Cerebellar nuclear complex (tissue), 1 donor: Measurements from ENCODE around the gene IER5L.
A peak's percentile ranks its signal among the peaks of the same experiment; 100 is the strongest.
"Not testable (repeated sequence)": the region's sequence is repeated elsewhere in the genome, so short reads cannot be mapped to it uniquely, and the experiment has no call there.

Experiments used
- DNase-seq, 2 experiments: peaks; one replicate each; lab custom pipeline; 2025; lab: John Stamatoyannopoulos, UW

The IER5L gene

DNA sequence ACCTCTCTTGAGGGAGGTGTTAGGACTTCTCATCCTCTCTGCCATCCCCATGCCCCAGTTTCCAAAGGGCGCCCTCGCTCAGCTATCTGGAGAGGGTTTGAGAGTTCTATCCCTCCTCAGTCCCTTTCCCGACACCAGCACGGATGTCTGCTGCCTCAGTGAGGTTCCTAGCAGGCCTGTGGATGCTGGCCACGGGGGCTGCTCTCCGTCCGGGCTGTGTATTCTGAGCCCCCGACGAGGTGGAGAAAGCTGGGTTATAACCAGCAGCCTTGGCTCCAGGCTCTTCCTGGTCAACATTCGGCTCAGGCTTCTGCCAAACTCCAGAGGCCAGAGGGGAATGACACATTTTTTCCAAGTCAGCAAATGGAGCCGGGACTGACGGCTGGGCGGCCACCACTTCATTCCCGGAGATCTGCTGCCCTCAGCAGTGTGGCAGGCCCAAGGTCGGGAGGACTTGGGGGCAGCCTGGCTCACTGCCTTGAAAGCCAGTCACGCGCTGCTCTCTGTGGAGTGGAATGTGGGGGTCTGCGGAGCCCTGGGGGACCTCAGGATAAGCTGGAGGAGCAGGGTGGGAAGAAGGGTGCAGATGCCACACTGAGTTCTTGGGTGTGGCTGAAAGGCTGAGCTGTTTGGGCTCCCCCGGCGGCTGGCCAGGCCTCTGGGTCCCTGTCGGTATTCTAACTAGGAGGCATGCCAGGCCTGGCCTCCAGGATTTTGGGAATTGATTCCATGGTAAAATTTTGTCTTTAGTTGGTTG is 39.4 kb downstream of the IER5L start:
- DNase-seq = no peak

DNA sequence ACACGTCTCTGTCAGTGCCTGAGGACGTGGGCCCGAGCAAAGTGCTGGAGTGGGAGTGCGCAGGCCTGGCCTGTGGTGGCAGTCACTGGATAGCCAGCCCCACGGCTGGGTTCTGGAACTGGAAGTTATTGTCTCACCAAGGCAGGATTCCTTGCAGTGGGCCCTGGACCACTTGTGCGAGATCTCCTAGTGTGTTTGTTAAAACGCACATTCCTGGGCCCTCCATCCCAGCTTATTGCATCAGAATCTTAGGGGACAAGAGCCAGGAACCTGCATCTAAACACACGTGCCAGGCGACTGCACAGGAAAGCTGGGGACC is 40.0 kb downstream of the IER5L start:
- no peak for DNase-seq

DNA sequence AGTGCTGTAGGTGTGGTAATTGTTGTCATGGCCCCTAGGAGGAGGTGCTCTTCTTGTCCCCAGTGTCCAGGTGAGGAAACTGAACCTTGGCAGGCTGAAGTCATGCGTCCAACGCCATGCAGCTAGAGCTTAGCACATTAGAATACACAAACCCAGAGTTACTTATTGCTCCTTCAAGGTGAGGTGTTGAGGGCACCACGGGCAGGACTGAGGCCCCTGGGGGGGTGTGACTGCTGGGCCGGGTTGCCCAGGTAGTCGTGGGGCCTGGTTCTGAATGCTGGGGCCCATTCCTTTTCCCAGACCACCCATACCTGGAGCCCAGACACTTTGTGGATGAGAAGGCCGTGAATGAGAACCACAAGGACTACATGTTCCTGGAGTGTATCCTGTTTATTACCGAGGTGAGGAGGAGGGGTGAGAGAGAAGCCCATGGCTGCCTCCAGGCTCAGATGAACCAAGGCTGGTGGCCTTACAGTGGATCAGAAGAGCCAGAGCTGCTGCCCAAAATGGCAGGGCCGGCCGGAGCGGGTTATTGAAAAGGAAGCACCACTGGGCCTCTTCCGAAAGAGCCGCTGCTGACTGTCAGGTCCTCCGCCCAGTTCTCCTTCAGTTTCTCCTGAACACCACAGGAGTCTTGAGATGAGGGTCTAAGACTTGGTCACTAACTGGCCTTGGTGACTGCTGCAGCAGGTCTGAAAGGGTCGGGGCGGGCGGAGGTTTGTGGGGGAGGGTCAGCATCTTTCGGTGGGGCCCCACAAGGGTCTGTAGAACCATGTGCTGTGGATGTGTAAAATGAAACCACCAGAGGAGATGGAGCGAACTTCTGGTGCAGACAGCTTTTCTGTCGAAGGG is 40.5 kb downstream of the IER5L start:
- no peak for DNase-seq

DNA sequence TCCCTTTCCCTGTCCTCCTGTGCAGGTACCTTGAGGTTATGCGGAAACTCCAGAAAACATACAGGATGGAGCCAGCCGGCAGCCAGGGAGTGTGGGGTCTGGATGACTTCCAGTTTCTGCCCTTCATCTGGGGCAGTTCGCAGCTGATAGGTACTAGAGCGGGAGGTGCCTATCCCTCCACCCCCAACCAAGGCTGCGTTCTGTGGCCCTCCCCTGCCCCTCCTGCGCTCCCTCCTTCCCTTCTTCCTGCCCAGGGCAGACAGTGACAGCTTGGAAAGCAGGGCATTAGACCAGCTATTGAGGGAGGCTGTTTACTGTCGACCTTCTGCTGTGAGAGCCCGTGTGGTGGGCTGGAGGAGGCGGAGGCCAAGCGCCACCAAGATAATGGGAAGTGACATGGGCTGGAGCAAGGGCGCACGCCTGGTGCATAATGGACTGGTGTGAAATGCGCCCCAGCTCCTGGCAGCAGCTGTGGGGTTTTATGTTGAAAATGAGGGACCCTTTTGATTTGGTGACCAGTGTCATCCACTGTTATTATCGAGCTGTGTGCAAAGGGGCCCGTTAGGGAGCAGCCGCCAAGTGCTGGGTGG is 41.5 kb downstream of the IER5L start:
- no peak for DNase-seq

DNA sequence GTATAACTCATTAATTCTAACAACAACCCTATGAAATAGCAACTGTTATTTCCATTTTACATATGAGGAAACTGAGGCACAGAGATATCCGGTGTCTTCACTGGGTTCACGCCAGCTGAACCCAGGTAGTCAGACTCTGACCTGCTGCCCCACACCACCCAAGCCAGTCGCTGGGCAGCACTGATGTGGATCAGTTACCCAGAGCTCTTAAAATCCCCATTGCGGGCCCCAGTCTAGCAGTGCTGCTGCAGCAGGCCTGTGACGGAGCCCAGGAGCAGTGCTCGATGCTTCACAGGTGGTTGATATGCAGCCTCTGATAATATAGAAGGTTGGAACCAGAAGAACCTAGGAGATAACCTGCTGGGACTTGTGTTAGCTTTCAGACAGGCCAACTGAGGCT is 42.6 kb downstream of the IER5L start:
- DNase-seq = no peak

DNA sequence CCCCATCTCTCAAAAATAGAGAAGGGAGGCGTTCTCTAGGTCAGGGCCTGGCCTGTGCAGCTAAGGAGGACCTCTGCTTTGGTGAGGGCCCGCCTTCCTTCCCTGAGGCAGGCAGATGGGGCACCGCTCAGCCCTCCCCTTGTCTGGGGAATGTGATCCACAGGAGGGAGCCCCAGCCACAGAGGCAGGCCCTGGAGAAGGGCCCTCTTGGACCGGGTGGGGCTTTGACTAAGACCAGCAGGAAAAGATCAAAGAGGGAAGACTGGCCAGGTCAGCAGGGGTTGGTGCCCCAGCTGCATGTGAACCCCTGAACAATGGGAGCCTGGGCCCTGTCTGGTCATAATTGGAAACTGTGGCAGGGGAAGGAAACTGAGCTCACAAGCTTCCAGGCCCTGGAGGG is 45.0 kb downstream of the IER5L start:
- no peak for DNase-seq

DNA sequence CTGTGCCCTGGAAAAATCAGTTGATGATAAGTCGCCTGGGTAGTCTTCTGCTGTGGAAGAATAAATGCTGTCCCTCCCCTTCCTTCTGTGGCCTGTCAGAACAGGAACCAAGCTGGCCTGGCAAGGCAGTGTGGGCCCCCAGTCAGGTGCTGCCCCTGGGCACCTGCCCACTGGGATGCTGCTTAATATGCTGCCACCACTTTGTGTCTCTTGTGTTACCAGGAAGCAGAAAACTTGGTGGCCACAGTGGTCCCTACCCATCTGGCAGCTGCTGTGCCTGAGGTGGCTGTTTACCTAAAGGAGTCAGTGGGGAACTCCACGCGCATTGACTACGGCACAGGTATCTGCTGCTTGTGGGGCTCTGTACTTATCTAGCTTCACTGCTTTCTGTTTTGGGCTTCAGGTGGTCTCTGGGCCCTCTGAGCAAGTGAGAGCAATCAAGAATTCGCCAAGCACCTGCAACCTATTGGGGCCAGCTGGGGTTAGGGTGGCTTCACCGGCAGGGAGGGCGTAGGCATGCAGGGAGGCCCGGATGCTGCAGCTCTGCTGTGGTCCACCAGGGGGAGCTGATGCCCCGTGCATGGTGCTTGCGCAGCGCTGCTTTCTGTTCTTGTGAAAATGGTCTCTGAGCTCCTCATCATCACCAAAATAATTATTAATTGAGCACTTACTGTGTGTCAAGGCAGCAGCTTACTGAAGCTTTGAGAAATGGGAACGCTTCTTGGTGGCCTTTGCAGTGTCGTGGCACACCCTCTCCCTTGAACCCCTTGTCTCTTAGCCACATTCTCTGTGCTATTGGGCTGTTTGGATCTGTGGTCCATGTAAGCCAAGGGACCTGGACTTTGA is 46.5 kb downstream of the IER5L start:
- DNase-seq = peak in 1 of 2 experiments; percentile 34

DNA sequence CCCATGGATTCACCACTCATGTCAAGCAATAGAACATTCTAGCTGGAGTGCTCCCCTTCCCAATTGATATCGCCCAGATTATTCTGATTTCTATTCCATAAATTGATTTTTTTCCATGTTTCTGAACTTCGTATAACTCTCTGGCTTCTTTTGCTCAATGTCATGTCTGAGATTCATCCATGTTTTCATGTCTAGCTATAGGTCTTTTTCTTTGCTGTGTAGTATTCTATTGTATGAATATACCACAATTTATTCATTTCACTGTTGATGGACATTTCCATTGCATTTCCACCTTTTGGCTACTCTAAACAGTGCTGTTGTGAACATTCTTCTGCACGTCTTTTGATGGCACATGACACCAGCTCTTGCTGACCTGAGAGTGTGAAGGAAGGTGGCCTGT is 47.3 kb downstream of the IER5L start:
- DNase-seq = no peak

DNA sequence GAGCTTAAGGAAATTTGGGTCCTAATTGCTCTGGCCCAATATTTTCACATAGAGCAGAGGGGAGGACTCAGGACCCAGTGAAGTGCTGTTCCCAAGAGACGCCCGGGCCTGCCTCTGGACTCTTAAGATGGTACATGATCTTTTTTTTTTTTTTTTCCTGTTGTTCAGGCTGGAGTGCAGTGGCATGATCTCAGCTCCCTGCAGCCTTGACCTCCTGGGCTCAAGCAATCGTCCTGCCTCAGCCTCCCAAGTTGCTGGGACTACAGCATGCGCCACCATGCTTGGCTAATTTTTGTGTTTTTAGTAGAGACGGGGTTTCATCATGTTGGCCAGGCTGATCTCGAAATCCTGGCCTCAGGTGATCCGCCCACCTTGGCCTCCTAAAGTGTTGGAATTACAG is 47.8 kb downstream of the IER5L start:
- DNase-seq = not testable (repeated sequence)

DNA sequence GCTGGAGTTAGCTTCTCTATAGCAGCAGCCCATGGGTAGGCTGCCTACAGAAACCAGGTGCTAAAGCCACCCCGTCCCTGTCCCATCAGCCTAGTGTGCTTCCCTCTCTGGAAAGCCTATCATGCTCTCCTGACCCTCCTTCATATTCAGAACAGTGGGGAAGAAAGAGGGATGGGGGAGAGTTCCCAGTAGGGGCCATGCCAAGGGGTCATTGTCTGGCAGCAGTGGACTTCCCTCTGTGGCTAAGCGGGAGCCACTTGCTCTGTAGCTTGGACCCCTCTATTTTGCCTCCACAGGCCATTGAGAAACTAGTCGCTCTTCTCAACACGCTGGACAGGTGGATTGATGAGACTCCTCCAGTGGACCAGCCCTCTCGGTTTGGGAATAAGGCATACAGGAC is 49.4 kb downstream of the IER5L start:
- DNase-seq = no peak

DNA sequence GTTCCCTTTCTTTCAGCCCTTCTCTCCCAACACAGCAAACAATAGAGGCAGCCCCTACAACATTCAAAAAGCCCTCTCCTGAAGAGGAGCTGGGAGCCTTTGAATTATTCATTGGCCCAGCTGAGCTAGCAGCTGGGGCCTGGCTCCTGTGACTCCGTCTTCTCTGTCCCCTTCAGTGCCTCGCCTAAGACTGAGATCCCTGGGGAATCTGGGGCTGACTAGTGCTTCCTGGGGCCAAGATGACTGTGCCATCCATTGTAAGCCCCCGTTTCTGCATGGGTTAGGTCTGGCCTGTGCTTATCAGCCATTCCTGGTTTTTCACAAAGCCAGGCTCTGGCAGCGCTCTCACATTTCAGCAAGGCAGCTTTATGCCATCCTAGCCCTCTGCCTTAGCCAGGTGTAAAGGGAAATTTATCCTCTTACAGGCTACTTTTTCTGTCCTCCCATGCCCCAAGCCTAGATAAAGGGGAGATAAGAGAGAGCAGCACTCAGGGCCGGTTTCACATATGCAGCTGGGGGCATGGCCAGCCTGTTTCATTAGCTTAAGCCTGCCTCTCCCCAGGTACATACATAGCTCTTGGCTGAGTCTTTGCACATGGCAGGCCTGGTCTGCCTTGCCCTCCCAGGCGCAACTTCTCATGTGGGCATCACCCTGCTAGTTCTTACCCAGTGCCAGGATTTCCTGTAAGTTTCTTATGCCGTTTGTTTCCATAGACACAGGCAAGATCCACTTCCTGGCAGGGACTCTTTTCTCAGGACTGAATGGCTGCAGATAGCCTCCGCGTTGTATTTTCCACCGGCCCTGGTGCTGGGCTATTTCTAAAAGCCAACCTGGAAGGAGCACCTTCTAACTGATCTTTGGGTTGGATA is 51.1 kb downstream of the IER5L start:
- DNase-seq = no peak
